ENCODE data around the gene TMPRSS7. TPM values are rescaled to one million over a fixed set of nuclear protein-coding genes. Genes with fewer than 3 reads are reported as not detected.

TMPRSS7 gene
- total and polyA plus RNA-seq, 2 experiments from 2014 or later = not detected

- TF ChIP-seq ZNF462 (CRISPR knock-in tag; IDR thresholded peaks at IDR 0.05) (no peak), CTCF (conservative IDR thresholded peaks at IDR 0.05; ENCODE audit: low read depth in 2 of 2) (no peak), POLR2AphosphoS5 (IDR thresholded peaks at IDR 0.05; ENCODE audit: low read depth) (no peak), EZH2 (IDR thresholded peaks at IDR 0.05; ENCODE audit: low read depth, unreplicated experiment) (no peak), ZNF114 (CRISPR knock-in tag; IDR thresholded peaks at IDR 0.05) (no peak), STAT1 (IDR thresholded peaks at IDR 0.05; ENCODE audit: unreplicated experiment) (no peak), EZH2phosphoT487 (IDR thresholded peaks at IDR 0.05; ENCODE audit: unreplicated experiment) (no peak), ZNF331 (CRISPR knock-in tag; IDR thresholded peaks at IDR 0.05; ENCODE audit: low read depth) (no peak), NANOG (IDR thresholded peaks at IDR 0.05; ENCODE audit: borderline replicate concordance) (no peak), ETS1 (IDR thresholded peaks at IDR 0.05) (no peak), JUNB (IDR thresholded peaks at IDR 0.05; ENCODE audit: unreplicated experiment) (no peak)
These were observed 53.2 kb downstream of the TMPRSS7 start (continued) for GRCh38 chr3:112087746-112088145.

All from GM23338 (cell line).